Cardiac muscle cell (in vitro differentiated cells and primary cell): ENCODE data around the gene IL17B. TPM values are rescaled to one million over a fixed set of nuclear protein-coding genes. Genes with fewer than 3 reads are reported as not detected.

ENCODE experiments used
- DNase-seq, 2 donors: peaks; one replicate each; pipeline versions ENCODE4 v3.0.0 to v3.0.0-alpha.2; 2010 to 2017; ENCODE audit warnings: low read depth in 1 of 2, low spot score in 1 of 2
- H3K27ac ChIP-seq: fragments of 200-600 bp; sonication (generic); 2 replicates; pipeline ENCODE4 v1.5.1; 2016
- H3K27me3 ChIP-seq: fragments of 200-600 bp; sonication (generic); 2 replicates; pipeline ENCODE4 v1.6.0; 2016; ENCODE audit warnings: control low read depth
- H3K36me3 ChIP-seq: fragments of 200-600 bp; sonication (generic); 2 replicates; pipeline ENCODE4 v1.5.1; 2016; ENCODE audit warnings: control low read depth
- H3K4me1 ChIP-seq: fragments of 200-600 bp; sonication (generic); 2 replicates; pipeline ENCODE4 v1.8.1; 2017; ENCODE audit warnings: low read depth, mild to moderate bottlenecking, mixed run types
- H3K4me3 ChIP-seq: fragments of 200-600 bp; sonication (generic); 2 replicates; pipeline ENCODE4 v1.5.1; 2016; ENCODE audit warnings: mild to moderate bottlenecking
- H3K9me3 ChIP-seq: fragments of 200-600 bp; sonication (generic); 2 replicates; pipeline ENCODE4 v1.5.1; 2017; ENCODE audit warnings: low read depth, mild to moderate bottlenecking, control low read depth
- polyA plus RNA-seq: library from polyadenylated mRNA; unstranded; fragments of >200 nt; fragmentation: Nextera tagmentation; extraction: Ambion mirVana; gene quantifications from 2 replicates; pipeline ENCODE4 v1.2.1, GENCODE V29; 2016
- total RNA-seq: library from RNA; depleted of rRNA; stranded (reverse); fragments of >200 nt; gene quantifications from 2 replicates; pipeline ENCODE4 v1.2.3, GENCODE V29; 2016
- TF ChIP-seq, protein P1 (sequence below): IDR thresholded peaks from 2 replicates; pipeline ENCODE4 v1.5.1; 2012; ENCODE audit warnings: low read depth, mild to moderate bottlenecking, low read length

The IL17B gene
- total and polyA plus RNA-seq, 2 experiments from 2014 or later: 3.9 to 9.0 TPM

DNA sequence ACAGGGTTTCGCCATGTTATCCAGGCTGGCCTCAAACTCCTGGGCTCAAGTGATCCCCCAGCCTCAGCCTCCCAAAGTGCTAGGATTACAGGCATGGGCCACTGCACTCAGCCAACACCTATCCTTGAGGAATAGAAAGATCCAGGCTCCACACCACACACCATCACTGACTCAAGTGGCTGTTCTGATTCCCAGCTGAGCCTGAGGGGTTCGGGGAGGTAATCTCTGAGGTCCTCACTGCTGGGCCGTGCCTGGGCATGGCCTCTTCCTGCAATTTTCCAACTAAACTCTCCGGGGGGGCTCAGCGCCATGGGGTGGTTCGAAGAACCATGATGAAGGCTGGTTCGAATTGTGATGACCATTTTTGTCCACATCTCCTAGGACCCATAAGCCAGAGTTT lies 31.0 kb upstream of the IL17B start:
- Histone ChIP-seq H3K4me1 (peaks cover 64% of the 10 kb centered on the region), H3K27me3 (no peaks in the 10 kb centered on the region), H3K9me3 (no peaks in the 10 kb centered on the region), H3K4me3 (no peak overlapping the region), H3K27ac (peak overlapping the region; percentile 71), H3K36me3 (no peaks in the 10 kb centered on the region)
- TF ChIP-seq, protein P1, sequence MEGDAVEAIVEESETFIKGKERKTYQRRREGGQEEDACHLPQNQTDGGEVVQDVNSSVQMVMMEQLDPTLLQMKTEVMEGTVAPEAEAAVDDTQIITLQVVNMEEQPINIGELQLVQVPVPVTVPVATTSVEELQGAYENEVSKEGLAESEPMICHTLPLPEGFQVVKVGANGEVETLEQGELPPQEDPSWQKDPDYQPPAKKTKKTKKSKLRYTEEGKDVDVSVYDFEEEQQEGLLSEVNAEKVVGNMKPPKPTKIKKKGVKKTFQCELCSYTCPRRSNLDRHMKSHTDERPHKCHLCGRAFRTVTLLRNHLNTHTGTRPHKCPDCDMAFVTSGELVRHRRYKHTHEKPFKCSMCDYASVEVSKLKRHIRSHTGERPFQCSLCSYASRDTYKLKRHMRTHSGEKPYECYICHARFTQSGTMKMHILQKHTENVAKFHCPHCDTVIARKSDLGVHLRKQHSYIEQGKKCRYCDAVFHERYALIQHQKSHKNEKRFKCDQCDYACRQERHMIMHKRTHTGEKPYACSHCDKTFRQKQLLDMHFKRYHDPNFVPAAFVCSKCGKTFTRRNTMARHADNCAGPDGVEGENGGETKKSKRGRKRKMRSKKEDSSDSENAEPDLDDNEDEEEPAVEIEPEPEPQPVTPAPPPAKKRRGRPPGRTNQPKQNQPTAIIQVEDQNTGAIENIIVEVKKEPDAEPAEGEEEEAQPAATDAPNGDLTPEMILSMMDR: no peak
- DNase-seq: no peak

DNA sequence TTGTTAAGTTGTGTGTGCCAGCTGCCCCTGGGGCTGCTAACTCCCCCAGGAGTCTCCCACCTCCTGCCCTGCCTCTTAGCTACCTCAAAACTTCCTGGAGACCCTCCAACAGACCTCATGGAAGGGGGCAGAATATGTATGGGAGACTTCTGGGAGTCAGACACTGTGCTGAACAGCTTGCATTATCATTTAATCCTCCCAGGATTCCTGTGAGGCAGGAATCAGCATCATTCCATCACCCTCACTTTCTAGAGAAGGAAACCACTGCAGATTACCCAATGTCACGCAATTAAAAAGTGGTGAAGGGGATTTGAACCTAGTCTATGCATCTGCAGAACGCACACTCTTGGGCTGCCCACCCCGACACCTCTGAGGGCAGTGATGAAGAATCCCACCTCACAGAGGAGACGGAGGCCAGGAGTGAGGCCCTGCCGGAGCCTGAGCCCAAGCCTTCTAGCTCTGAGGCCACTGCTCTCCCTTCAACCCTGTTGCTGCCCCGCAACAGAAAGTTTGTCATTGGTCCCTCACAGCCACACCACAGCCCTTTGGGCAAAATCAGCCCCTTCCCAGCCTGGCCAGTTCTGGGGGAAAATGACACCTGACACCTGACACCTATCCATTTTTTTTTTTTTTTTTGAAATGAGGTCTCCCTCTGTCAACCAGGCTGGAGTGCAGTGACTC lies 30.3 kb upstream of the IL17B start:
- TF ChIP-seq, protein P1: no peak
- Histone ChIP-seq H3K36me3 (no peaks in the 10 kb centered on the region), H3K27ac (peak overlapping the region; percentile 71), H3K4me3 (no peak overlapping the region), H3K4me1 (peaks cover 64% of the 10 kb centered on the region), H3K27me3 (no peaks in the 10 kb centered on the region), H3K9me3 (no peaks in the 10 kb centered on the region)
- DNase-seq: peak in 1 of 2 donors; percentile 28

DNA sequence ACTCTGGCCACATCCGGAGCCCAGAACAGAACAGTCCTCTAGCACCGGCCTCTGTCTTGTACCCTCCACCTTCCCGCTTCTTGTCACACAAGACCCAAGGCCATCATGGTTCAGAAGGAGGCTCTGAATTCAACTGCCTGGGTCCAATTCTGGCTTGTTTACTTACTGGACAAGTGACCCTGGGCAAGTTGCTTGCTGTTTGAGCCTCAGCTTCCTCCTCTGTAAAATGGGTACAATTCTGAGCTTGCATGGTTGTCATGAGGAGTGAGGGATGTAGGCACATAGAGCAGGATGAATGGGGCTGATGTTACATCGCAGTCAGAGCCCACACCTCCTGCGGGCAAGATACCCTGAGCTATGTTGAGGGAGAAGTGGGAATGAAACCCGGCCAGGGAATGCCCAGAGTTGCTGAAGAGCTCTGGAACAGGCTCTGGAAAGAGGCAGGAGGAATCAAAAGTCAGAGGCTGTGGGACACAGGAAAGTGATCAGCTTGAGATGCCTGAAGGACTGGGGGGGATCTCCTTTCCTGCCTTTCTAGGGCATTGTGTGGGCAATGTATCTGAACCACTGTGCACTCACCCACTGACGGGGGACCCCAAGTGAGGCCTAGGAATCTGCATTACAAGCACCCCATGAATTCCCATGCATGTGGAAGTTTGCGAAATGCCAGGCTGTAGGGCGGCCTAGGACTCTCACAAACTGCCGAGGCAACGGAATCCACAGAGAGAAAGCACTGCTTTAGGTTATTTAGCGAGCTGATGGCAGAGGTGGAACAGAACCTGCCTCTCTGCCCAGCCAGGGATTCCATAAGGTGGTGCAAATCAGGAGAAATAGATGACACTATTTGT lies 29.4 kb upstream of the IL17B start:
- H3K4me3 ChIP-seq: no peak overlapping the region
- no peaks in the 10 kb centered on the region for H3K27me3 ChIP-seq
- TF ChIP-seq, protein P1: no peak
- DNase-seq: no peak
- H3K9me3 ChIP-seq: no peaks in the 10 kb centered on the region
- peaks cover 66% of the 10 kb centered on the region for H3K4me1 ChIP-seq
- H3K36me3 ChIP-seq: no peaks in the 10 kb centered on the region
- H3K27ac ChIP-seq: peak overlapping the region; percentile 71

DNA sequence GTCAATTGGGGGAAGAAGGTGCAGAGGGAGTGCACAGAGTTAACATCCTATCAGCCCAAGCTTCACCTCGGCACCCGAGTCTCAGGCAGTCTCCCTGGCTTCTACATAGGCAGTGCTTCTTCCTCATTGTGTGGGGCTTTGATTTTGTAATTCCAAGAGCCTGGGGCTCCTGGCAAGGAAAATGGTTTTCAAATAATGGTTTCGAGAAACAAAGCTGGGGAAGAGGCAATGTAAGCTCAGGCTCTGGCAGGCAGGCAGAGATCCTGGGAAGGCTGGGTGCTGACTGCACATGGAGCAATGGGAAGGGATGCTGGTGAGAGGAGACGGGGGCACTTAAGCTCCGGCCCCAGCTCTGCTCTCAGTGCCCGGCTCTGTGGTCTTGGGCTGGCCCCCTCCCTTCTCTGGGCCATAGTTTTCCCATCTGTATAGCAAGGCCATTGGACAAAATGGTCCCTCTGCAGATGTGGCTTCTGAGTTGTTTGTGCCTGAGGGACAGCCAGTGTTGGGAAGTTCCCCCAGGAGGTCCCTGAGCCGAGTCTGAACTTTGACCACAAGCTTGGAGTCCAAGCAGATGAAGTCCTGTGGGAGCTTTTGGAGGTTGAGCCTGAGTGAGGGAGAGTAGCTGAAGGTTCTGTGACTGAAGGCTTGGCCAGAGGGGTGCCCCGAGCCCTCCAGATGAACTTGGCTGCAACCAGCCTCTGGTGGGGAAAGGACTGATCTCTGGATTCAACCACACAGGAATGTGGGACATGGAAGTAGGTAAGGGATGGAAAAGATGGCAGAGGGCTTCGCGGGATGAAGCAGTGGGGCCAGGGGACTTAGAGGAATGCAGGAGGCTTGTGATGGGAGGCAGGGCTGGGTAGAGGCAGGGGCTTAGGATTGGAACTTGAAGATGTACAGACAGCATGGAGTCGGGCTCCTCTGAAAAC lies 28.5 kb upstream of the IL17B start:
- DNase-seq: peak in 1 of 2 donors; percentile 46
- TF ChIP-seq, protein P1: no peak
- Histone ChIP-seq H3K27ac (peak overlapping the region; percentile 65), H3K9me3 (no peaks in the 10 kb centered on the region), H3K4me3 (no peak overlapping the region), H3K27me3 (no peaks in the 10 kb centered on the region), H3K4me1 (peaks cover 59% of the 10 kb centered on the region), H3K36me3 (no peaks in the 10 kb centered on the region)

DNA sequence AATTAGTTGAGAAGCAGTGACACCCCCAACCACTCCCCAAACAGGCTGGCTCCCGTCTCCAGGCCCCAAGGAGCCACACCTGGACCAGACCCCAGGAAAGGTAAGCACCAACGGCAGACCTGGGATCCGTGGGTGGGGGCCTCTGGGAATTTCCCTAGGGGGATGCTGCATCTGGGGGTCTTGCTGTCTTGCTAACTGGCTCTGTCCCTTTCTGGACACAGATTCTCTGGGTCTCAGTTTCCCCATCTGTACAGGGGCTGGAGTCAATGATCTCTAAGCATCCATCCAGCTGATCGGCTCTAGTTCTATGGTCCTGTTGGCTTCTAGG lies 27.9 kb upstream of the IL17B start:
- no peak for DNase-seq
- Histone ChIP-seq H3K36me3 (no peaks in the 10 kb centered on the region), H3K27ac (peak overlapping the region; percentile 87), H3K4me1 (peaks cover 59% of the 10 kb centered on the region), H3K27me3 (no peaks in the 10 kb centered on the region), H3K9me3 (no peaks in the 10 kb centered on the region), H3K4me3 (no peak overlapping the region)
- TF ChIP-seq, protein P1: no peak
